HCEC 1CT (cell line): ENCODE data around the gene FBL.
"Not testable (repeated sequence)": the region's sequence is repeated elsewhere in the genome, so short reads cannot be mapped to it uniquely, and the experiment has no call there.

Experiments used
- DNase-seq: peaks from one replicate; pipeline ENCODE4 v3.0.0-alpha.2; 2017

FBL gene

GRCh38 chr19:39876486-39876885 lies 30.3 kb upstream of the FBL start:
- DNase-seq = not testable (repeated sequence)

GRCh38 chr19:39875401-39875864 lies 29.3 kb upstream of the FBL start:
- DNase-seq = not testable (repeated sequence)

GRCh38 chr19:39874404-39874803 lies 28.2 kb upstream of the FBL start:
- no peak for DNase-seq

DNA sequence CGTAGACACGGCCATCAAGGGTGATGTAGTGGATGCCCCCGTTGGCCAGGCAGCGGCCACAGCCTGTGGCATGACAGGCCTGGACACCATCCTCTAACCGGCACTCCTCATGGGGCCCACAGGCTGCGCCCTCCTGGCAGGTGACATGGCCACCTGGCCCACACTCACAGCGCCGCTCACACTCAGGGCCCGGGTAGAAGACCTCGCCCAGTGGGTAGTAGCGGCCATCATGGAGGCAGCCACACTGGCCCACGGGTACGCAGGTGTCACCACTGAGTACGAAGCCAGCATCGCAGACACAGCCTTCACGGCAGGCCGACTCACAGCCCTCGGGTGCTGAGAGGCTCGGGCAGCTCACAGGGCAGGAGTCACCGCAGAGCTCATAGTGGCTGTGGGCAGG lies 27.2 kb upstream of the FBL start:
- DNase-seq = no peak

DNA sequence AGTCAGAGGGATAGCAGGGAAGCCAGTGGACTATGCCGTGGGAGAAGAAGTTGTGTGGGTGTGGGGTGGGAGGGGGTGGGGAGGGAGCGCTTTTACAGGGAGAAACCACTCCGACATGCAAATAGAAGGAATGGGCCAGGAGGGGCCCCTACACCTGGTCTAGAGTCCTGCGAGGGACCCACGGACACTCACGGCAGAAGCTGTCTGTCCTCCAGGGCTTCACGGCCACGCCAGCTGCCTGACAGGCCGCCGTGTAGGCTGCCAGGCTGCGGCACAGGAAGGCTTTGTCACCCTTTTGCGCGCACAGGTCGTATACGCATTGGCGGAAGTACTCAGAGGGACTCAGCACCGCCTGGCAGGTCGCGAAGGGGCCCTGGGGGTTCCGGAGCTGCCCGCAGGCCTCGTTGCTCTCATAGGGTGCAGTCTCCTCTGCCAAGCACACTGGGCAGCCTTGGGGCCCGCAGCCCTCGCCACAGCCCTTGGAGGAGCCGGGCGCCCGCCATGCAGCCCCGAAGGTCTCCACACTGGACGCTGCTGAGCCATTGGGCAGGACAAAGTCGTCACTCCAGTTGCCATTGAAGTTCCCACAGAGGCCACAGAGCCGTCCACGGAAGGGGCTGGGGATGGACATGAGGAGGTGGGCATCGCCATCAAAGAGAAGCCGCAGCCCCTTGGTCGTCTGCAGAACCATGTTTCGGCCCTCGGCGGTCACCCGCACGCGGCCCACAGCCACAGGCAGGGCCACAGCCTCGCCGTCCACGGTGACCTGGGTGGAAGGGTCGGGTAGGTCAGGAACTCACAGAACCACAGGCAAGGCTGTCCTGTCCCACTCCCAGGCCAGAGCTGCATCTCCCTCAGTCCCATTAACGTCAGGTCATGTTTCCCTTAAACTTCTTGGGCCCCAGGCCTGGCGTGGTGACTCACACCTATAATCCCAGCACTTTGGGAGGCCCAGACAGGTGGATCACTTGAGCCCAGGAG lies 26.0 kb upstream of the FBL start:
- DNase-seq = no peak

DNA sequence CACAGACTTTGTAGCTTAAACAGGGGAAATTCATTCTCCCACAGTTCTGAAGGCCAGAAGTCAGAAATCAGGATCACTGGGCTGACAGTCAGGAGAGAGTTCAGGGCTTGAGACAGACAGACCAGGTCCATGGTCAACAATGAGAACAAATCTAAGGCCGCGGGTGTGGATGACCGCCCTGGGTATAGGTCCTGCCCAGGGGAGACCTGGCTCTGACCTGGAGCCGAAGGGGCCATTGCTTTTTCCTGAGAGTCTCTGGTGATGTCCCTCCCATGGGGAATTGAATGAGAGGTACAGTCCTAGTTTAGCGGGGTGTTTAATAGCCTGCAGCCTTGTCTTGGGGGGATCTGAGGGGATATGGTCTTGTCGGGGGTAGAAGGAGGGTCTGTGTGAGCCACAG lies 25.2 kb upstream of the FBL start:
- DNase-seq = no peak

DNA sequence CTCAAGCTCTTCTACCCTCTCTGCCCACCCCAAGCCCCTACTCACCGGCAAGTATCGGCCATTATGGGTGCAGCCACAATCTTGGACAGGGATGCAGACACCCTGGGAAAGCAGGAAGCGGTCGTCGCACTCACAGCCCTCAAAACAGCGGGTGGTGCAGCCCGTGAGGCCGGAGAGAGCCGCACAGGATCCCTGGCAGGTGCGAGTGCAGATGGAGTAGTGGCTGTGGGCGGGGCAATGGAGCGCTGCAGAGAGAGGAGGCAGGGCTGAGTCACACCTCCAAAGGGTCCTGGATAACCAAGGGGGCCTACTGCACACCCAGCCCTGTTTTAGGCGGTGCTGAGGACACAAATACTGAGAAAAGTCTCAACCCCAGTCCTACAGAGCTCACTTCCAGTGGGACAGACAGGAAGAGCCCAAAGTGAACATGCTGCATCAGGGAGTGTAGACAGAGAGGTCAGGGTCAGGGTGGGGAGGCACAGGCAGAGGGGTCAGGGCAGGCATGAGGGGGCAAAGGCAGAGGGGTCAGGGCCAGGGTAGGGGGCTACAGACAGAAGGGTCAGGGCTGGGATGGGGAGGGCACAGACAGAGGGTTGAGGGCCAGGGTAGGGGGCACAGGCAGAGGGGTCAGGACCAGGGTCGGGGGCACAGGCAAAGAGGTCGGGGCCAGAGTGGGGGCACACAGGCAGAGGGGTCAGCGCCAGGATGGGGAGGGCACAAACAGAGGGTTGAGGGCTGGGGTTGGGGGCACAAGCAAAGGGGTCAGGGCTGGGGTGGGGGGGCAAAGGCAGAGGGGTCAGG lies 24.2 kb upstream of the FBL start:
- no peak for DNase-seq

GRCh38 chr19:39867952-39868351 lies 21.8 kb upstream of the FBL start:
- DNase-seq = no peak

DNA sequence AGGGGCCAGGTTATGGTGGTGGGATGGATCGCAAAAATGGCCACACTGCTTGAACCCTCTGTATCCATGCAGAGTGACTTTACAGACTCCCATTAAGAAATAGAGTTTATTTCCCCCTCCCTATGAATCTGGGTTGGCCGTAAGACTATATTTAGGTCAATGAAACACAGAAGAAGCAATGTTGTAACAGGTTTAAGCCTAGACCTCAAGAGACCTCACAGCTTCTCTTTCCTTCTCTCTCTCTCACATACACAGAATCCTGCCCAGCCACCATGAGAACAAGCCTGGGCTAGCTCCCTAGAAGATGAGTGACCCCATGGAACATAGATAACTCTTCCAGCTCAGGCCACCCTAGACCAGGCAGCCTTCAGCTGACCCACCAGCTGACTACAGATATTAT lies 21.0 kb upstream of the FBL start:
- DNase-seq = no peak

GRCh38 chr19:39865953-39866352 lies 19.8 kb upstream of the FBL start:
- no peak for DNase-seq

- DNase-seq = no peak
These were observed 19.0 kb upstream of the FBL start for GRCh38 chr19:39865186-39865585.

- no peak for DNase-seq
These were observed 17.9 kb upstream of the FBL start for GRCh38 chr19:39864118-39864517.

DNA sequence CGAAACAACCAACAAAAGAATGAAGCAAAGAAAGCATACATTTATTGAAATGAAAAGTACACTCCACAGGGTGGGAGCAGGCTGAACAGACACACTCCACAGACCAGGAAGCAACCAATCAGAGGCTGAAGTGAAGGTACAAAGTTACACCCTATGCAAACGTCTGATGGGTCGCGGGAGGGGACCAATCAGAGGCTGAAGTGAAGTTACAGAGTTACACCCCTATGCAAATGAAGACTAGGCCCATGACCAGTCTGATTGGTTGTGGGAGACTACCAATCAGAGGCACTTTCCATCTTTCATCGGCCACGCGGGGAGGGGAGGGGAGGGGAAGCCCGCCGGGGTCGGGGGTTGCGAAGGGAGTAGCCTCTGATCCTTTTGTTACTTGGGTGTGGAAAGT lies 12.4 kb upstream of the FBL start:
- DNase-seq = no peak

DNA sequence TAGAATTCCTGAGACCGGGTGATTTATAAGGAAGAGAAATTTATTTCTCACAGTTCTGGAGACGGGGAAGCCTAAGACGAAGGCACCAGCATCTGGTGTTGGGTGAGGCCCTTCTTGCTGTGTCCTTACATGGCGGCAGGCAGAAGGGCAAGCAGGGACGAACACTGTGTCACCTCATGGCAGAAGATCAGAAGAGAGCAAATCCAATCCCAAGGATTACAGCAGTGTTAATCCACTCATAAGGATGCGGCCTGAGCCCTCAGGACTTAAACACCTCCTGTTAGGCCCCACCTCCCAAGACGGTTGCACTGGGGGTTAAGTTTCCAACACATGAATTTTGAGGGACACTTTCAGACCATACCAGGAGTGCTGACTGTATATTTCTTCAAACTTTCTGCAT lies 6.7 kb upstream of the FBL start:
- DNase-seq = no peak

DNA sequence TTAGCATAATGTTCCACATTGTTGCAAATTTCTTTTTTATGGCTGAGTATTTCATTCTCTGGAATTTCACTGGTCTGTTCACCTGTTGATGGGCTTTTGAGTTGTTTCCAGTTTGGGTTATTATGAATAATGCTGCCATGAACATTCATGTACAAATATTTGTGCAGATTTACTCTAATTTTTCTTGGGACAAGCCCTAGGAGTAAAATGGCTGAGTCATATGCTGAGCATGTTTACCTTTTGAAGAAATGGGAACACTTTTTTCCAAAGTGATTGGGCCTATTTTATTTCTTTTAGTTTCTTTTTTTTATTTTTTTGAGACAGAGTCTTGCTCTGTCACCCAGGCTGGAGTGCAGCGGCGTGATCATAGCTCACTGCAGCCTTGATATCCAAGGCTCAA lies 4.7 kb upstream of the FBL start:
- DNase-seq = no peak

- no peak for DNase-seq
These were observed 2.2 kb upstream of the FBL start for GRCh38 chr19:39848392-39848791.

DNA sequence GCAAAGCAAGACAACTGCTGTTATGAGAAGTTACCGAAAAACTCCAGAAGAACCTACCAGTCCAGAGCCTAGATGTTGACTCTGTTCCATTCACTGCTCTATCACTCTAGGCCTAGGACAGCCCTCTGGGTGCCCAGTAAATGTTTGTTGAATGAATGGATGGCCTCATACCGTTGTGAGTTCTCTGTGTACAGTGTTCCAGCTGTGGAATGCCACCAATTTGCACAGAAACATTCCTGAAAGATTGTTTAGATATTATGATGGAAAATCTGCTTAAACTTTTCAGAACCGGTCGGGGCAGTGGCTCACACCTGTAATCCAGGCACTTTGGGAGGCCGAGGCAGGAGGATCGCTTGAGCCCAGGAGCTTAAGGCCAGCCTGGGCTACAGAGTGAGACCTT lies 1.3 kb upstream of the FBL start:
- DNase-seq = no peak

DNA sequence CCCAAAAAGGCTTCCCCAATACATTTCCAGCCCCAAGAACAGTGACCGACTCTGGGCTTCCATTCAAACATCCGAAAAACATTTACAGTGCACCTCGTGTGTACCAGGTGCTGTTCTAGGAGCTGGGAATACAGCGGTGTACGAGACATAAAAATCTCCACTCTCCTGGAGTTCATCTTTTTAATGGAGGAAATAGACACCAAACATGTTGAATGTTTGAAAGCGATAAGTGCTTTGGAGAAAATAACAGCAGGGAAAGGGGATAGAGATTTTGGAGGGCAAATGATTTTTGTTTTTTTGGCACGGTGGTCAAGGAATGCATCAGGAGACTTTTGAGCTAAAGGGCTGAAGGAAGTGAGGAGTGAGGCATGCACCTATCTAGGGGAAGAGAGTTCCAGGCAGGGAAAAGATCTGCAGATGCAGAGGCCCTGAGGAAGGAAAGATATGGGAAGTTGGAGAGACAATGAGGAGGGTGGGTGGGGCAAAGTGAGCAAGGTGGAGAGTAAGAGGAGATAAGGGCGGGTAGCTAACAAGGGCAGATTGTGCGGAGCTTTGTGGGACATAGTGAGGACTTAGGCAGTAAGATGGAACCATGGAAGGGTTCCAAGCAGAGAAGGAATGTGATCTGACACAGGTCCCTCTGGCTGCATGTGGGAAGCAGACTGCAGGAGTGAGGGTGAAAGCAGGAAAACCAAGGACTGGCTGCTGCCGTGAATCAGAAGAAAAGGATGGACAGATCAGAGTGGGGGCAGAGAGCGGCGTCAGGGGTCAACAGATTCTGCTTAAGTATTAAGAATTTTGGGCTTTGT lies 703 bp upstream of the FBL start:
- no peak for DNase-seq

- peak; percentile 32 for DNase-seq
These were observed 621 bp downstream of the FBL start for GRCh38 chr19:39845584-39845932.

DNA sequence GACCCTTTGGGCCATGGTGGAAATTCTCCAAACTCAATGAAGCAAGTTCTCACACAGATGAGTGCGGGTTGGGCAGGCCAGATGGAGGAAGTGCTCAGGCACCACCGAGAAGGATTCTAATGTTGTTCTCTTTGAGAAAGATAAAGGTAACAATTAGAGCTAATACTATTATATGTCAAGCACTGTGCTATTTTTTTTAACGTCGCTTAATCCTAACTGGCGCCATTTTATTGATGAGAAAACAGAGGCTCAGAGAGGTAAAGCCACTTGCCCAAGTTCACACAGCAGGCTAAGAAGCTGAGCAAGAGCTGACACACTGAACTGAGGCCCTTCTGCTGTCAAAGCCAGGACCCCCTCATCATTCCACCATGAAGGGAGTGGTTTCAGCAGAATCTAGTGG lies 1.0 kb downstream of the FBL start:
- DNase-seq = no peak

DNA sequence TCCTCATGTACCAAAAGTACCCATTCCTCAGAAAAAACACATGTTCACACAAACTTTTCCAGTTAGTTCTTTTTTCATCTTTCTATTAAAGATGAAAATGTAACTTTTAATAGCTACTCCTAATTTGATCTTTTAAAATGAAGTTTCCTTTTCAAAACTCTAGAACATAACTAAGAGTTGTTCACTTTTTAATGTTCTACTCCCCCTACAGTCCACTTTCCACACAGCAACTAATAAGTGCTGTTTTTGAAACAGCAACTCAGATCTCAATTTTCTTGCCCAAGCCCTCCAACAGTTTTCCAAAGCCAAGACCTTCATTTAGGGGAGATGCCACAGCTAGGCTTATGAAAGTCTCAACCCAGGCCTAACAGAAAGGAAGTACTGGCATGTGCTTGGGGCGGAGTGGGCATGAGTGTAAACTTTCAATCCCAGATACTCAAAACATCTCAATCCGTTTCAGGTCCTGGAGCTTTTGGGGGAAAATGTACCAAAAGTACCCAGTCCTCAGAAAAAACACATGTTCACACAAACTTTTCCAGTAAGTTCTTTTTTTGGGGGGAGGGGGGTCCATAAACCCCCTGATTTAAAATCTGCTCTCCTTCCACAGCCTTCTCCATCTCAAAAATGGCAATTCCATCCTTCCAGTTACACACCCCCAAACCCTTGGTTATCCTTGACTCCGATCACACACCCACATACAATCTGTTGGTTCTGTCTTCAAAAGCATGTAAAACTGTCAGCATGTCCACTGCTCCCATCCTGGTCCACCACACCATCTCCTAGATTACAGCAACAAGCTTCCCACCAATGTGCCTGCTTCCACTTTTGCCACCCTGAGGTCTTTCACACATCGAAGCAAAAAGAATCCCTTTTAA lies 2.0 kb downstream of the FBL start:
- peak; percentile 28 for DNase-seq
